ENCODE data around the gene PSEN1.
"Not testable (repeated sequence)": the region's sequence is repeated elsewhere in the genome, so short reads cannot be mapped to it uniquely, and the experiment has no call there.

Gene PSEN1

GRCh38 chr14:73172500-73172899 lies 36.2 kb downstream of the PSEN1 start:
- FAIRE-seq, result no peak
- DNase-seq (ENCODE audit: insufficient read length, low spot score), result no peak

DNA sequence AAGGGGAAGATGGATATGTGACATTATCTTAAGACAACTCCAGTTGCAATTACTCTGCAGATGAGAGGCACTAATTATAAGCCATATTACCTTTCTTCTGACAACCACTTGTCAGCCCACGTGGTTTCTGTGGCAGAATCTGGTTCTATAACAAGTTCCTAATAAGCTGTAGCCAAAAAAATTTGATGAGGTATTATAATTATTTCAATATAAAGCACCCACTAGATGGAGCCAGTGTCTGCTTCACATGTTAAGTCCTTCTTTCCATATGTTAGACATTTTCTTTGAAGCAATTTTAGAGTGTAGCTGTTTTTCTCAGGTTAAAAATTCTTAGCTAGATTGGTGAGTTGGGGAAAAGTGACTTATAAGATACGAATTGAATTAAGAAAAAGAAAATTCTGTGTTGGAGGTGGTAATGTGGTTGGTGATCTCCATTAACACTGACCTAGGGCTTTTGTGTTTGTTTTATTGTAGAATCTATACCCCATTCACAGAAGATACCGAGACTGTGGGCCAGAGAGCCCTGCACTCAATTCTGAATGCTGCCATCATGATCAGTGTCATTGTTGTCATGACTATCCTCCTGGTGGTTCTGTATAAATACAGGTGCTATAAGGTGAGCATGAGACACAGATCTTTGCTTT lies 36.9 kb downstream of the PSEN1 start:
- no peak for FAIRE-seq
- TF ChIP-seq PAX5 (IDR thresholded peaks at IDR 0.05; ENCODE audit: insufficient read depth, low read length, severe bottlenecking) (no peak), TAF1 (IDR thresholded peaks at IDR 0.05; ENCODE audit: low read depth, low read length) (no peak), POU2F2 (IDR thresholded peaks at IDR 0.05; ENCODE audit: low read depth, low read length) (no peak), POLR2A (IDR thresholded peaks at IDR 0.05; ENCODE audit: low read depth, low read length) (no peak), POLR2AphosphoS5 (IDR thresholded peaks at IDR 0.05; ENCODE audit: low read depth, low read length) (no peak), SPI1 (IDR thresholded peaks at IDR 0.05; ENCODE audit: low read depth, low read length) (no peak)

More at GRCh38 chr14:73172500-73172899, 36.2 kb downstream of the PSEN1 start:
- TF ChIP-seq PAX5 (IDR thresholded peaks at IDR 0.05; ENCODE audit: insufficient read depth, low read length, severe bottlenecking) (no peak), TAF1 (IDR thresholded peaks at IDR 0.05; ENCODE audit: low read depth, low read length) (no peak), POLR2AphosphoS5 (IDR thresholded peaks at IDR 0.05; ENCODE audit: low read depth, low read length) (no peak), POLR2A (IDR thresholded peaks at IDR 0.05; ENCODE audit: low read depth, low read length) (no peak), SPI1 (IDR thresholded peaks at IDR 0.05; ENCODE audit: low read depth, low read length) (no peak), POU2F2 (IDR thresholded peaks at IDR 0.05; ENCODE audit: low read depth, low read length) (no peak)

DNA sequence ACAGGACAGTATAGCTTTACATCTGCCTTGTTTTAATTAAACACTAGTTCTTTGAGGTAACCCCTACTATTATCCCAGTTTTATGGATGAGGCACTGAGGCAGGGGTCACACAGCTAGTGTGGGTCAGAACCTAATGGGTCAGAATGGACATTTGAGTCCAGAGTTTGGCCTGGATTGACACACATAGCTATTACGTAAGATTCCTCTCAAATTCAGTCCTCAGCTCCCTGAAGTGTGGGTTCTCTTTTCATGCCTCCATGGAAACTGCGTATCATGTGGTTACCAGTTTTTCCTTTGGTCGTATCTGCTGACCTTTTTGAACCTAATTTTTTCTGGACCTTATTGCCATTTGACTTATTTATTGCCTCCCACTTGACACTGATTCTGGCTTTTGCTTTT lies 40.4 kb downstream of the PSEN1 start:
- no peak for FAIRE-seq
- TF ChIP-seq SPI1 (IDR thresholded peaks at IDR 0.05; ENCODE audit: low read depth, low read length) (no peak), POLR2A (IDR thresholded peaks at IDR 0.05; ENCODE audit: low read depth, low read length) (no peak), TAF1 (IDR thresholded peaks at IDR 0.05; ENCODE audit: low read depth, low read length) (no peak), POU2F2 (IDR thresholded peaks at IDR 0.05; ENCODE audit: low read depth, low read length) (no peak), POLR2AphosphoS5 (IDR thresholded peaks at IDR 0.05; ENCODE audit: low read depth, low read length) (no peak), PAX5 (IDR thresholded peaks at IDR 0.05; ENCODE audit: insufficient read depth, low read length, severe bottlenecking) (no peak)
- no peak for DNase-seq (ENCODE audit: insufficient read length, low spot score)

More for the DNA sequence above, 36.9 kb downstream of the PSEN1 start:
- no peak for DNase-seq (ENCODE audit: insufficient read length, low spot score)

- no peak for FAIRE-seq
- TF ChIP-seq POLR2AphosphoS5 (IDR thresholded peaks at IDR 0.05; ENCODE audit: low read depth, low read length) (no peak), POLR2A (IDR thresholded peaks at IDR 0.05; ENCODE audit: low read depth, low read length) (no peak), POU2F2 (IDR thresholded peaks at IDR 0.05; ENCODE audit: low read depth, low read length) (no peak), SPI1 (IDR thresholded peaks at IDR 0.05; ENCODE audit: low read depth, low read length) (no peak)
- DNase-seq (ENCODE audit: insufficient read length, low spot score), result no peak
Measured at GRCh38 chr14:73180385-73180805, 44.1 kb downstream of the PSEN1 start.

DNA sequence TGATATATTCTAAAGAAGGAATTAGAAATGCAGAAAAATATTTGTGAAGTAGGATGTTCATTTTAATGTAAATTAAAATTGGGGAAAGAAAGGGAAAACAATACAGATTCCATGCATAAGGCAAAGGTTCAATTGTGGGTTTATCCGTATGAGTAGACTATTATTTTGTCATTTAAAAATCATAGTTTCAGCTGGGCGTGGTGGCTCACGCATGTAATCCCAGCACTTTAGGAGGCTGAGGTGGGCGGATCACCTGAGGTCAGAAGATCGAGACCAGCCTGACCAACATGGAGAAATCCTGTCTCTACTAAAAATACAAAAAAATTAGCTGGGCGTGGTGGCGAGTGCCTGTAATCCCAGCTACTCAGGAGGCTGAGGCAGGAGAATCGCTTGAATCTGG lies 44.7 kb downstream of the PSEN1 start:
- FAIRE-seq; DNase-seq (ENCODE audit: insufficient read length, low spot score): not testable (repeated sequence)

- DNase-seq (ENCODE audit: insufficient read length, low spot score), result no peak
- TF ChIP-seq POLR2A (IDR thresholded peaks at IDR 0.05; ENCODE audit: low read depth, low read length) (no peak), TAF1 (IDR thresholded peaks at IDR 0.05; ENCODE audit: low read depth, low read length) (no peak), SPI1 (IDR thresholded peaks at IDR 0.05; ENCODE audit: low read depth, low read length) (no peak), POU2F2 (IDR thresholded peaks at IDR 0.05; ENCODE audit: low read depth, low read length) (no peak), POLR2AphosphoS5 (IDR thresholded peaks at IDR 0.05; ENCODE audit: low read depth, low read length) (no peak), PAX5 (IDR thresholded peaks at IDR 0.05; ENCODE audit: insufficient read depth, low read length, severe bottlenecking) (no peak)
- FAIRE-seq, result no peak
Measured at GRCh38 chr14:73188501-73188911, 52.2 kb downstream of the PSEN1 start.

GRCh38 chr14:73189651-73190050 lies 53.3 kb downstream of the PSEN1 start:
- no peak for DNase-seq (ENCODE audit: insufficient read length, low spot score)
- no peak for FAIRE-seq
- TF ChIP-seq POLR2AphosphoS5 (IDR thresholded peaks at IDR 0.05; ENCODE audit: low read depth, low read length), result no peak

DNA sequence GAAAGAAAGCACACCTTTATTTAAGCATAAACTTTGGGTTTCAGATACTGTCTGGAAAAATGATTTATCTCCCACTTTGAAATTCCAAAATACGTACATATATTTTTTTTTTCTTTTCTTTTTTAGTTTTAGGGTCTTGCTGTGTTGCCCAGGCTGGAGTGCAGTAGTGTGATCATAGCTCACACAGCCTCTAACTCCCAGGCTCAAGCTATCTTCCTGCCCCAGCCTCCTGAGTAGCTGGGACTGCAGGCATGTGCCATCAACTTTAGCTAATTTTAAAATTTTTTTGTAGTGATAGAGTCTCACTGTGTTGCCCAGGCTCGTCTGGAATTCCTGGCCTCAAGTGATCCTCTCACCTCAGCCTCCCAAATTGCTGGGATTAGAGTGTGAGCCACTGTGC lies 55.1 kb downstream of the PSEN1 start:
- FAIRE-seq (no peak), DNase-seq (ENCODE audit: insufficient read length, low spot score) (no peak)
- no peak for TF ChIP-seq POLR2AphosphoS5 (IDR thresholded peaks at IDR 0.05; ENCODE audit: low read depth, low read length)
- no peak for TF ChIP-seq SPI1 (IDR thresholded peaks at IDR 0.05; ENCODE audit: low read depth, low read length)
- no peak for TF ChIP-seq POLR2A (IDR thresholded peaks at IDR 0.05; ENCODE audit: low read depth, low read length)
- no peak for TF ChIP-seq TAF1 (IDR thresholded peaks at IDR 0.05; ENCODE audit: low read depth, low read length)
- no peak for TF ChIP-seq POU2F2 (IDR thresholded peaks at IDR 0.05; ENCODE audit: low read depth, low read length)
- TF ChIP-seq PAX5 (IDR thresholded peaks at IDR 0.05; ENCODE audit: insufficient read depth, low read length, severe bottlenecking), result no peak

DNA sequence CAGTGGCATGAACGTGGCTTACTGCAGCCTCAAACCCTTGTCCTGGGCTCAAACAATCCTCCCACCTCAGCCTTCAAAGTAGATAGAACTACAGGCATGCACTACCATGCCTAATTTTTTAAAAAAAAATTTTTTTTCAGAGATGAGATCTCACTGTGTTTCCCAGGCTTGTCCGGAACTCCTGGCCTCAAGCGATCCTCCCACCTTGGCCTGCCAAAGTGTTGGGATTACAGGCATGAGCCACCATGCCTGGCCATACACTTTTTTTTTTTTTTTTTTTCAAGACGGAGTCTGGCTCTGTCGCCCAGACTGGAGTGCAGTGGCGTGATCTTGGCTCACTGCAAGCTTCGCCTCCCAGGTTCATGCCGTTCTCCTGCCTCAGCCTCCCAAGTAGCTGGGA lies 58.0 kb downstream of the PSEN1 start:
- FAIRE-seq, result not testable (repeated sequence)

DNA sequence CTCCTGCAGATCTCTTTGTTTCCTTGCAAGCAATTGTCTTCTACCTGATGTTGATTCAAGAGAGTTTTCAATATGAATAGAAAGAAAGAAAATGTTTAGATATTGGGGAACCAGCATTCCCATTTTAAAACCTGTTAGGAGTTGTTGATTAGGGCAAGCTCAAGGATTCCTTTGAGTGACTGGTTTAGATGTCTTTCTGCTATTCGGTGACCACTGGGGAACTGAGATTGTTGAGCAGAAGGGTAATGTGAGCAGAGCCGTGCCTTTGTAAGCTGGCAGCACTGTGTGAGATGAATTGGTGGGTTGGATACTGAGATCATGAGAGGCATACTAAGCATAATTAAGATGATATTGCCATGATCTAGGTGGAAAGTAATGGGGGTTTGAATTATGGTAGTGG lies 61.9 kb downstream of the PSEN1 start:
- TF ChIP-seq TAF1 (IDR thresholded peaks at IDR 0.05; ENCODE audit: low read depth, low read length), result no peak
- TF ChIP-seq PAX5 (IDR thresholded peaks at IDR 0.05; ENCODE audit: insufficient read depth, low read length, severe bottlenecking), result no peak
- no peak for TF ChIP-seq SPI1 (IDR thresholded peaks at IDR 0.05; ENCODE audit: low read depth, low read length)
- TF ChIP-seq POLR2A (IDR thresholded peaks at IDR 0.05; ENCODE audit: low read depth, low read length), result no peak
- no peak for FAIRE-seq

More for the DNA sequence above, 58.0 kb downstream of the PSEN1 start:
- DNase-seq (ENCODE audit: insufficient read length, low spot score), result not testable (repeated sequence)

GRCh38 chr14:73203527-73203926 lies 67.2 kb downstream of the PSEN1 start:
- TF ChIP-seq POU2F2 (IDR thresholded peaks at IDR 0.05; ENCODE audit: low read depth, low read length) (no peak), SPI1 (IDR thresholded peaks at IDR 0.05; ENCODE audit: low read depth, low read length) (no peak), POLR2A (IDR thresholded peaks at IDR 0.05; ENCODE audit: low read depth, low read length) (no peak), PAX5 (IDR thresholded peaks at IDR 0.05; ENCODE audit: insufficient read depth, low read length, severe bottlenecking) (no peak), TAF1 (IDR thresholded peaks at IDR 0.05; ENCODE audit: low read depth, low read length) (no peak)
- FAIRE-seq (no peak), DNase-seq (ENCODE audit: insufficient read length, low spot score) (no peak)

More for the DNA sequence above, 61.9 kb downstream of the PSEN1 start:
- no peak for DNase-seq (ENCODE audit: insufficient read length, low spot score)

All from GM12891 (cell line).